ENCODE measurements around the gene ZNF891.

Gene ZNF891

GRCh38 chr12:133058203-133059113 is 71.6 kb downstream of the ZNF891 start:
- no peak for DNase-seq

- no peak for DNase-seq
These were observed 72.6 kb downstream of the ZNF891 start for GRCh38 chr12:133057446-133057845.
